HepG2 (cell line): ENCODE results near the gene CFAP97. TPM values are rescaled to one million over a fixed set of nuclear protein-coding genes. Genes with fewer than 3 reads are reported as not detected.
A peak's percentile ranks its signal among the peaks of the same experiment; 100 is the strongest.

Experiments used
- AKAP8 ChIP-seq: sonication (generic); formaldehyde crosslinking; IDR thresholded peaks from 2 replicates; pipeline ENCODE4 v1.5.1; 2020; ENCODE audit warnings: mild to moderate bottlenecking, missing genetic modification reagents
- CHD2 ChIP-seq: IDR thresholded peaks from 2 replicates; pipeline ENCODE4 v1.6.1; 2011; ENCODE audit warnings: low read depth, low read length, improper control_type of control experiment
- HMG20A ChIP-seq: IDR thresholded peaks from 2 replicates; pipeline ENCODE4 v1.6.1; 2016; ENCODE audit warnings: borderline replicate concordance
- MLLT10 ChIP-seq: sonication (generic); formaldehyde crosslinking; IDR thresholded peaks from 2 replicates; pipeline ENCODE4 v1.4.0; 2020; ENCODE audit warnings: missing genetic modification reagents
- NR0B2 ChIP-seq: sonication (generic); formaldehyde crosslinking; IDR thresholded peaks from 2 replicates; pipeline ENCODE4 v1.4.0; 2020; ENCODE audit warnings: mild to moderate bottlenecking, missing genetic modification reagents
- POLR2G ChIP-seq: fragments of 200-400 bp; formaldehyde crosslinking; IDR thresholded peaks from 2 replicates; pipeline ENCODE4 v1.6.1; 2018; ENCODE audit warnings: mild to moderate bottlenecking, low read depth, low read length, moderate library complexity
- PREB ChIP-seq: sonication (generic); formaldehyde crosslinking; IDR thresholded peaks from 2 replicates; pipeline ENCODE4 v1.4.0; 2020; ENCODE audit warnings: missing genetic modification reagents
- RBM39 ChIP-seq: fragments of 200-400 bp; formaldehyde crosslinking; IDR thresholded peaks from one replicate; pipeline ENCODE4 v1.6.1; 2018; ENCODE audit warnings: antibody characterized with exemption, mild to moderate bottlenecking, low read depth, low read length; ENCODE audit not compliant: poor library complexity, severe bottlenecking
- SIX1 ChIP-seq: sonication (generic); formaldehyde crosslinking; IDR thresholded peaks from 2 replicates; pipeline ENCODE4 v1.4.0; 2020; ENCODE audit warnings: missing genetic modification reagents, borderline replicate concordance
- TEF ChIP-seq: sonication (generic); formaldehyde crosslinking; IDR thresholded peaks from 2 replicates; pipeline ENCODE4 v1.5.0; 2020; ENCODE audit warnings: missing genetic modification reagents
- YEATS4 ChIP-seq: sonication (generic); formaldehyde crosslinking; IDR thresholded peaks from 2 replicates; pipeline ENCODE4 v1.4.0; 2020; ENCODE audit warnings: missing genetic modification reagents, borderline replicate concordance
- ZEB1 ChIP-seq: IDR thresholded peaks from 2 replicates; pipeline ENCODE4 v1.6.1; 2012; ENCODE audit warnings: mild to moderate bottlenecking, low read depth, inconsistent platforms; ENCODE audit not compliant: insufficient replicate concordance
- ZFP36L2 ChIP-seq: sonication (generic); formaldehyde crosslinking; IDR thresholded peaks from 2 replicates; pipeline ENCODE4 v1.4.0; 2020; ENCODE audit warnings: missing genetic modification reagents
- ZMAT3 ChIP-seq: sonication (generic); formaldehyde crosslinking; conservative IDR thresholded peaks from 2 replicates; pipeline ENCODE4 v1.7.0; 2021; ENCODE audit warnings: missing genetic modification reagents
- ZNF83 ChIP-seq: sonication (generic); formaldehyde crosslinking; IDR thresholded peaks from 2 replicates; pipeline ENCODE4 v1.4.0; 2020; ENCODE audit warnings: missing genetic modification reagents, mild to moderate bottlenecking, borderline replicate concordance
- polyA plus RNA-seq, 8 experiments: library from polyadenylated mRNA; depleted of rRNA in 3 of 8; stranded (reverse) in 7 of 8; unstranded in 1 of 8; fragments of >200 nt; fragmentation: Illumina TruSeq in 4 of 8; extraction: Trizol in 4 of 8; gene quantifications; 2 replicates each; pipeline versions ENCODE4 v1.2.1 to v1.2.3, GENCODE V29; 2011 to 2016; ENCODE audit warnings: low read depth in 4 of 8, missing spikeins in 1 of 8, mixed read lengths in 1 of 8; ENCODE audit not compliant: insufficient read depth in 1 of 8
- total RNA-seq, 5 experiments: library from RNA; depleted of rRNA; stranded (reverse); fragments of >200 nt; fragmentation: Illumina TruSeq; extraction: Trizol; gene quantifications; 2 replicates each; pipeline ENCODE4 v1.2.3, GENCODE V29; 2016; ENCODE audit warnings: low read depth in 1 of 5
- TF ChIP-seq, protein P1 (sequence below): fragments of 450-650 bp; IDR thresholded peaks from 2 replicates; pipeline ENCODE4 v1.6.1; 2017

The CFAP97 gene
- total and polyA plus RNA-seq, 2 of the 13 experiments (the other 11 are each of a cell fraction or from before 2014, with no cell fraction given), result 32.1 to 44.4 TPM

GRCh38 chr4:185142912-185143600, 60.7 kb downstream of the CFAP97 start, which contains the start of gene SLC25A4 (continued):
- TF ChIP-seq HMG20A (CRISPR knock-in tag), result 0 out of 2 replicates have a peak, but pooled peaks have one; percentile 14
- TF ChIP-seq RBM39, result peak; percentile 74
- TF ChIP-seq ZFP36L2 (CRISPR knock-in tag), result no peak
- TF ChIP-seq ZMAT3 (CRISPR knock-in tag), result peak; percentile 82
- TF ChIP-seq PREB (CRISPR knock-in tag), result peak; percentile 70; the same call in 1 of the 2 replicates
- TF ChIP-seq ZEB1, result no peak
- TF ChIP-seq, protein P1, sequence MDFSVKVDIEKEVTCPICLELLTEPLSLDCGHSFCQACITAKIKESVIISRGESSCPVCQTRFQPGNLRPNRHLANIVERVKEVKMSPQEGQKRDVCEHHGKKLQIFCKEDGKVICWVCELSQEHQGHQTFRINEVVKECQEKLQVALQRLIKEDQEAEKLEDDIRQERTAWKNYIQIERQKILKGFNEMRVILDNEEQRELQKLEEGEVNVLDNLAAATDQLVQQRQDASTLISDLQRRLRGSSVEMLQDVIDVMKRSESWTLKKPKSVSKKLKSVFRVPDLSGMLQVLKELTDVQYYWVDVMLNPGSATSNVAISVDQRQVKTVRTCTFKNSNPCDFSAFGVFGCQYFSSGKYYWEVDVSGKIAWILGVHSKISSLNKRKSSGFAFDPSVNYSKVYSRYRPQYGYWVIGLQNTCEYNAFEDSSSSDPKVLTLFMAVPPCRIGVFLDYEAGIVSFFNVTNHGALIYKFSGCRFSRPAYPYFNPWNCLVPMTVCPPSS, result no peak
- TF ChIP-seq AKAP8 (CRISPR knock-in tag), result peak; percentile 26; the same call in 1 of the 2 replicates
- TF ChIP-seq POLR2G, result peak; percentile 98
- peak; percentile 100 for TF ChIP-seq CHD2
- no peak for TF ChIP-seq NR0B2 (CRISPR knock-in tag)
- 0 out of 2 replicates have a peak, but pooled peaks have one; percentile 15 for TF ChIP-seq TEF (CRISPR knock-in tag)
- no peak for TF ChIP-seq MLLT10 (CRISPR knock-in tag)
- peak; percentile 23; the same call in 1 of the 2 replicates for TF ChIP-seq SIX1 (CRISPR knock-in tag)
- peak; percentile 89; the same call in 1 of the 2 replicates for TF ChIP-seq ZNF83 (CRISPR knock-in tag)
- peak; percentile 69 for TF ChIP-seq YEATS4 (CRISPR knock-in tag)
